Upper lobe of left lung (tissue), 4 donors: ENCODE results near the gene TCF23.

Experiments used
- CTCF ChIP-seq, 6 experiments: fragments of 450-650 bp in 4 of 6; fragments of 200-600 bp in 2 of 6; sonication (generic) in 2 of 6; IDR thresholded peaks; one replicate each; pipeline ENCODE4 v1.5.1; 2016 to 2019; ENCODE audit warnings: antibody characterized with exemption in 6 of 6
- EP300 ChIP-seq, 4 donors: sonication (generic); formaldehyde crosslinking; IDR thresholded peaks; one replicate each; pipeline ENCODE4 v1.5.1; 2017; ENCODE audit warnings: antibody characterized with exemption in 4 of 4, control low read depth in 2 of 4
- POLR2A ChIP-seq, 4 donors: fragments of 450-650 bp; IDR thresholded peaks; one replicate each; pipeline ENCODE4 v1.5.1; 2016 to 2017; ENCODE audit warnings: antibody characterized with exemption in 4 of 4, mild to moderate bottlenecking in 2 of 4
- POLR2AphosphoS5 ChIP-seq, 2 donors: sonication (generic); formaldehyde crosslinking; IDR thresholded peaks; one replicate each; pipeline ENCODE4 v1.5.1; 2017; ENCODE audit warnings: antibody characterized with exemption in 2 of 2

GRCh38 chr2:27099334-27099955, 49.4 kb upstream of the TCF23 start:
- TF ChIP-seq EP300 (IDR thresholded peaks at IDR 0.05) (no peak), POLR2A (IDR thresholded peaks at IDR 0.05) (no peak), CTCF (IDR thresholded peaks at IDR 0.05) (no peak), POLR2AphosphoS5 (IDR thresholded peaks at IDR 0.05) (no peak)
